ENCODE measurements around the gene SEPSECS. TPM values are rescaled to one million over a fixed set of nuclear protein-coding genes. Genes with fewer than 3 reads are reported as not detected.

SEPSECS gene
- total and polyA plus RNA-seq, 2 of the 13 experiments (the other 11 are each of a cell fraction or from before 2014, with no cell fraction given), result 9.4 to 14.3 TPM

GRCh38 chr4:25154594-25155265 is 5.5 kb downstream of the SEPSECS start (continued):
- no peak for TF ChIP-seq ZNF646 (CRISPR knock-in tag; IDR thresholded peaks at IDR 0.05)
- peak; percentile 44; the same call in 1 of the 2 replicates for TF ChIP-seq ATF1 (CRISPR knock-in tag; IDR thresholded peaks at IDR 0.05)
- peak; percentile 59; the same call in 1 of the 2 replicates for TF ChIP-seq ZGPAT (CRISPR knock-in tag; IDR thresholded peaks at IDR 0.05)
- TF ChIP-seq FOXO1 (CRISPR knock-in tag; IDR thresholded peaks at IDR 0.05), result peak; percentile 85
- TF ChIP-seq RNF2 (conservative IDR thresholded peaks at IDR 0.05; ENCODE audit: low read depth), result no peak
- TF ChIP-seq RBFOX2 (IDR thresholded peaks at IDR 0.05; ENCODE audit: low read depth, low read length), result peak; percentile 58; the same call in 1 of the 2 replicates
- peak; percentile 27; the same call in 1 of the 2 replicates for TF ChIP-seq ZNF264 (CRISPR knock-in tag; IDR thresholded peaks at IDR 0.05)
- 0 out of 2 replicates have a peak, but pooled peaks have one; percentile 22 for TF ChIP-seq RARA (CRISPR knock-in tag; IDR thresholded peaks at IDR 0.05)
- TF ChIP-seq MED13 (CRISPR knock-in tag; IDR thresholded peaks at IDR 0.05), result no peak
- no peak for TF ChIP-seq NR2C2 (CRISPR knock-in tag; IDR thresholded peaks at IDR 0.05; ENCODE audit: borderline replicate concordance)
- TF ChIP-seq HNF1B (CRISPR knock-in tag; IDR thresholded peaks at IDR 0.05), result peak; percentile 56; the same call in 1 of the 2 replicates
- TF ChIP-seq EP300 (IDR thresholded peaks at IDR 0.05; ENCODE audit: low read depth in 2 of 2, low read length in 2 of 2), result peak in 1 of 2 experiments; percentile 54; a peak in 2 of 4 replicates
- no peak for TF ChIP-seq EP300 (CRISPR knock-in tag; IDR thresholded peaks at IDR 0.05; ENCODE audit: borderline replicate concordance)
- TF ChIP-seq SYNCRIP (IDR thresholded peaks at IDR 0.05; ENCODE audit: insufficient read depth, low read depth, low read length), result no peak
